Endodermal cell (in vitro differentiated cells): ENCODE measurements around the gene GPR39. TPM values are rescaled to one million over a fixed set of nuclear protein-coding genes. Genes with fewer than 3 reads are reported as not detected.

ENCODE experiments used
- DNase-seq: peaks from one replicate; pipeline ENCODE4 v3.0.0-alpha.2; 2017
- H3K27ac ChIP-seq: 2 replicates; pipeline ENCODE4 v1.5.1; 2013; ENCODE audit warnings: mild to moderate bottlenecking, low read depth, low read length, moderate library complexity
- H3K27me3 ChIP-seq: 2 replicates; pipeline ENCODE4 v1.6.1; 2013; ENCODE audit warnings: mild to moderate bottlenecking, low read length, moderate library complexity; ENCODE audit not compliant: insufficient read depth, control insufficient read depth, poor library complexity, severe bottlenecking
- H3K36me3 ChIP-seq: 2 replicates; pipeline ENCODE4 v1.7.0; 2013; ENCODE audit warnings: mild to moderate bottlenecking, low read length, moderate library complexity; ENCODE audit not compliant: control insufficient read depth, insufficient read depth
- H3K4me1 ChIP-seq: one replicate; pipeline ENCODE4 v1.7.0; 2013; ENCODE audit warnings: low read length; ENCODE audit not compliant: control insufficient read depth, insufficient read depth
- H3K4me3 ChIP-seq: 2 replicates; pipeline ENCODE4 v1.5.1; 2013; ENCODE audit warnings: mild to moderate bottlenecking, low read length, moderate library complexity
- H3K9ac ChIP-seq: 2 replicates; pipeline ENCODE4 v1.6.1; 2013; ENCODE audit warnings: mild to moderate bottlenecking, low read length, moderate library complexity; ENCODE audit not compliant: poor library complexity, severe bottlenecking; ENCODE audit errors: extremely low read depth
- H3K9me3 ChIP-seq: 2 replicates; pipeline ENCODE4 v1.6.1; 2013; ENCODE audit warnings: mild to moderate bottlenecking, low read length, moderate library complexity; ENCODE audit not compliant: control insufficient read depth
- H3K27ac Mint-ChIP-seq: 2 replicates; pipeline ENCODE4 v1.8.0; 2020; ENCODE audit warnings: mixed read lengths
- H3K27me3 Mint-ChIP-seq: 2 replicates; pipeline ENCODE4 v1.8.0; 2021; ENCODE audit warnings: mild to moderate bottlenecking, mixed read lengths; ENCODE audit not compliant: insufficient read depth
- H3K36me3 Mint-ChIP-seq: 2 replicates; pipeline ENCODE4 v1.8.0; 2020; ENCODE audit warnings: low read depth, mixed read lengths
- H3K4me1 Mint-ChIP-seq: 2 replicates; pipeline ENCODE4 v1.8.0; 2020; ENCODE audit warnings: mixed read lengths
- H3K4me3 Mint-ChIP-seq: 2 replicates; pipeline ENCODE4 v1.8.0; 2020; ENCODE audit warnings: mild to moderate bottlenecking, moderate library complexity, mixed read lengths
- H3K9me3 Mint-ChIP-seq: 2 replicates; pipeline ENCODE4 v1.8.0; 2020; ENCODE audit warnings: mild to moderate bottlenecking, mixed read lengths
- WGBS, 2 experiments: methylation state at CpG; one replicate each; pipeline versions ENCODE4 v1.1.5 to v1.1.7; 2013; ENCODE audit warnings: missing lambda C conversion rate in 2 of 2, mixed read lengths in 1 of 2; ENCODE audit not compliant: insufficient coverage in 1 of 2, insufficient read length in 1 of 2; 5-methylcytosine and 5-hydroxymethylcytosine counted together
- total RNA-seq, 2 donors: library from RNA; stranded (reverse); fragmentation: NEBNext Ultra II Directional in 1 of 2; extraction: Animal tissue kit (Norgen Biotek cat#: 25700) in 1 of 2; gene quantifications; 2 replicates in 1 of 2; 3 replicates in 1 of 2; pipeline ENCODE4 v1.2.1, GENCODE V29; 2021
- TF ChIP-seq, protein P1 (sequence below): fragments of 200-600 bp; sonication (generic); conservative IDR thresholded peaks from 2 replicates; pipeline ENCODE4 v1.5.0; 2021; ENCODE audit warnings: antibody characterized with exemption, mild to moderate bottlenecking

The GPR39 gene
- total RNA-seq, 2 donors from 2014 or later = 9.4 to 14.6 TPM

GRCh38 chr2:132597831-132598230, 181.2 kb downstream of the GPR39 start:
- Histone ChIP-seq H3K4me3 (no peak overlapping the region), H3K27me3 (no peaks in the 10 kb centered on the region), H3K9me3 (peaks cover 14% of the 10 kb centered on the region), H3K4me1 (peaks cover 4% of the 10 kb centered on the region), H3K36me3 (no peaks in the 10 kb centered on the region), H3K9ac (no peak overlapping the region), H3K27ac (no peak overlapping the region)
- H3K4me1 Mint-ChIP-seq = peaks cover 23% of the 10 kb centered on the region
- no peaks in the 10 kb centered on the region for H3K27me3 Mint-ChIP-seq
- H3K36me3 Mint-ChIP-seq = peaks cover 3% of the 10 kb centered on the region
- DNase-seq = no peak
- no peak overlapping the region for H3K4me3 Mint-ChIP-seq
- H3K27ac Mint-ChIP-seq = no peak overlapping the region
- 98 to 100% methylated on average over 1 of the region's 1 CpG for WGBS, 2 experiments
- TF ChIP-seq, protein P1, sequence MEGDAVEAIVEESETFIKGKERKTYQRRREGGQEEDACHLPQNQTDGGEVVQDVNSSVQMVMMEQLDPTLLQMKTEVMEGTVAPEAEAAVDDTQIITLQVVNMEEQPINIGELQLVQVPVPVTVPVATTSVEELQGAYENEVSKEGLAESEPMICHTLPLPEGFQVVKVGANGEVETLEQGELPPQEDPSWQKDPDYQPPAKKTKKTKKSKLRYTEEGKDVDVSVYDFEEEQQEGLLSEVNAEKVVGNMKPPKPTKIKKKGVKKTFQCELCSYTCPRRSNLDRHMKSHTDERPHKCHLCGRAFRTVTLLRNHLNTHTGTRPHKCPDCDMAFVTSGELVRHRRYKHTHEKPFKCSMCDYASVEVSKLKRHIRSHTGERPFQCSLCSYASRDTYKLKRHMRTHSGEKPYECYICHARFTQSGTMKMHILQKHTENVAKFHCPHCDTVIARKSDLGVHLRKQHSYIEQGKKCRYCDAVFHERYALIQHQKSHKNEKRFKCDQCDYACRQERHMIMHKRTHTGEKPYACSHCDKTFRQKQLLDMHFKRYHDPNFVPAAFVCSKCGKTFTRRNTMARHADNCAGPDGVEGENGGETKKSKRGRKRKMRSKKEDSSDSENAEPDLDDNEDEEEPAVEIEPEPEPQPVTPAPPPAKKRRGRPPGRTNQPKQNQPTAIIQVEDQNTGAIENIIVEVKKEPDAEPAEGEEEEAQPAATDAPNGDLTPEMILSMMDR = no peak
- H3K9me3 Mint-ChIP-seq = peaks cover 6% of the 10 kb centered on the region

DNA sequence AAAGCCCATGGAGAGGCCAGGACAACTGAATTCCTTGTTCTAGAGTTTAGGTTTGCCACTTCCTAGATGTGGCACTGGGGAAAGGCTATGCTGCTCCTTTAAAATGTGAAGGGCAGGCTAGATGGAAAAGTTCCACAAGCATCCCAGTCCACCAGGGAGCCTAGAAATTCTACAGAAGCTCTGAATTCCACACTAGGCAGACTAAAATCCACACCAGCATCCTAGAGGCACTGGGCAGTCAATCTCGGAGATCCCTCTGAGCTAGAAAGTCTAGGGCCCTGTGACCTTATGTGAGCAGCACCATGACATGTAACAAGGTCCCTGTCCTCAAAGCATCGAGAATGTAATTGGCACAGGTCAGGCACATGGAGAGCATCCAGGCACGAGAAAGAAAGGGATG, 181.9 kb downstream of the GPR39 start:
- no peak overlapping the region for H3K4me3 Mint-ChIP-seq
- H3K9ac ChIP-seq = no peak overlapping the region
- H3K36me3 ChIP-seq = no peaks in the 10 kb centered on the region
- H3K9me3 Mint-ChIP-seq = peaks cover 6% of the 10 kb centered on the region
- WGBS, 2 experiments = 95 to 96% methylated on average over 2 to 3 of the region's 3 CpGs
- H3K27ac ChIP-seq = no peak overlapping the region
- no peak for DNase-seq
- no peak overlapping the region for H3K4me3 ChIP-seq
- TF ChIP-seq, protein P1 = no peak
- H3K27ac Mint-ChIP-seq = no peak overlapping the region
- peaks cover 15% of the 10 kb centered on the region for H3K4me1 Mint-ChIP-seq
- H3K9me3 ChIP-seq = peaks cover 14% of the 10 kb centered on the region
- H3K36me3 Mint-ChIP-seq = peaks cover 3% of the 10 kb centered on the region
- H3K27me3 Mint-ChIP-seq = no peaks in the 10 kb centered on the region
- no peaks in the 10 kb centered on the region for H3K27me3 ChIP-seq
- H3K4me1 ChIP-seq = no peaks in the 10 kb centered on the region

GRCh38 chr2:132599556-132599955, 183.0 kb downstream of the GPR39 start:
- Histone ChIP-seq H3K9me3 (peaks cover 14% of the 10 kb centered on the region), H3K9ac (no peak overlapping the region), H3K4me3 (no peak overlapping the region), H3K4me1 (no peaks in the 10 kb centered on the region), H3K27ac (no peak overlapping the region), H3K36me3 (no peaks in the 10 kb centered on the region), H3K27me3 (no peaks in the 10 kb centered on the region)
- Mint-ChIP-seq H3K4me3 (no peak overlapping the region), H3K9me3 (peaks cover 6% of the 10 kb centered on the region), H3K27ac (no peak overlapping the region), H3K4me1 (peaks cover 5% of the 10 kb centered on the region), H3K36me3 (peaks cover 3% of the 10 kb centered on the region), H3K27me3 (no peaks in the 10 kb centered on the region)
- WGBS, 2 experiments = 91 to 92% methylated on average over 3 to 4 of the region's 4 CpGs
- DNase-seq = no peak
- TF ChIP-seq, protein P1 = no peak
